ENCODE measurements around the gene KRT80. TPM values are rescaled to one million over a fixed set of nuclear protein-coding genes. Genes with fewer than 3 reads are reported as not detected.

Gene KRT80
- total RNA-seq, 4 donors from 2014 or later, result 0.34 to 1.6 TPM; not detected in 2

DNA sequence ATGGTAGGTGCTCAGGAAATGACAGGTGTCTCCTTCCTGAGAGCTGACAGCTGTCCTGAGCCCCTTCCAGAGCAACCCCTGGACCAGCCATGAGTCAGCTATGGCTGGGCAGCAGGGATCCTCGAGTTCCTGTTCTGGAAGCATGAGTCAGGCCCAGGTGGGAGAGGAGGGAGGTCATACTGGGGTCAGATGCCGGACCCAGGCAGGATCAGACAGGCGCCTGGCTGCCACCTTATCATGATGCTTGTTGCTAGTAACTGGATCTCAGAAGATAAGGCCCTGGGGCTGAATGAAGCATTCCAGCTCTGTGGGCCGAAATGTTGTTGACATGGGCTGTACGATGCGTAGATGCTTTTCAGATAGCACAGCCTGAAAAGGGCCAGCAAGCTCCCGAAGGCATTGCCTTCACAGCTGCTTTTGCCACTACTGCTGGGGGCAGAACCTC is 23.8 kb upstream of the KRT80 start:
- WGBS, 2 donors, result 47 to 73% methylated on average over 3 to 4 of the region's 7 CpGs
- peak overlapping the region; percentile 91 to 95 (median 91) for H3K27ac ChIP-seq
- intact Hi-C loops (cut with DNase I), result no loop called here

DNA sequence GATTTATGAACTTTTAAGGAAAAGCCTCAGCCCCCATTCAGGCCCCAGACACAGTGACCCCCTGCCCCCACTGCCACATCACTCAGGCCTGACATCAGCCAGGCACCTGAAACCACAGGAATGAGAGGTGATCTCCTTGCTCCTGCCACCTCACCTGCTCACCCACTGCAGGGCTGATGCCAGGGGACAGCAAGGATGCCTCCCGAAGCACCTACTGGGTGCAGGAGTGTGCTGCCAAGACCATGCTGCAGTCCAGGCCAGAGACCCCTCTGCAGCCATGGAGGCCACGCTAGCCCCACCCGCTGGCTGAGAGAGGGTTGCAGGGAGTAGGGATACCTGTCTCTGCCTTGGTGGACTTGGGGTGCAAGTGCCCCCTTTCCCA is 22.6 kb upstream of the KRT80 start:
- WGBS, 2 donors, result 40 to 60% methylated on average over 1 of the region's 3 CpGs
- Histone ChIP-seq H3K27me3 (no peaks in the 10 kb centered on the region), H3K4me1 (peaks cover 37 to 66% of the 10 kb centered on the region in 2 donors), H3K9me3 (no peaks in the 10 kb centered on the region), H3K36me3 (no peaks in the 10 kb centered on the region), H3K27ac (peak overlapping the region; percentile 91 to 95 (median 91)), H3K4me3 (replicated peaks in 1 of 3) (no peak overlapping the region)
- intact Hi-C loops (cut with DNase I), result no loop called here
- DNase-seq, result peak; percentile 10 to 13
- TF ChIP-seq, protein P1, sequence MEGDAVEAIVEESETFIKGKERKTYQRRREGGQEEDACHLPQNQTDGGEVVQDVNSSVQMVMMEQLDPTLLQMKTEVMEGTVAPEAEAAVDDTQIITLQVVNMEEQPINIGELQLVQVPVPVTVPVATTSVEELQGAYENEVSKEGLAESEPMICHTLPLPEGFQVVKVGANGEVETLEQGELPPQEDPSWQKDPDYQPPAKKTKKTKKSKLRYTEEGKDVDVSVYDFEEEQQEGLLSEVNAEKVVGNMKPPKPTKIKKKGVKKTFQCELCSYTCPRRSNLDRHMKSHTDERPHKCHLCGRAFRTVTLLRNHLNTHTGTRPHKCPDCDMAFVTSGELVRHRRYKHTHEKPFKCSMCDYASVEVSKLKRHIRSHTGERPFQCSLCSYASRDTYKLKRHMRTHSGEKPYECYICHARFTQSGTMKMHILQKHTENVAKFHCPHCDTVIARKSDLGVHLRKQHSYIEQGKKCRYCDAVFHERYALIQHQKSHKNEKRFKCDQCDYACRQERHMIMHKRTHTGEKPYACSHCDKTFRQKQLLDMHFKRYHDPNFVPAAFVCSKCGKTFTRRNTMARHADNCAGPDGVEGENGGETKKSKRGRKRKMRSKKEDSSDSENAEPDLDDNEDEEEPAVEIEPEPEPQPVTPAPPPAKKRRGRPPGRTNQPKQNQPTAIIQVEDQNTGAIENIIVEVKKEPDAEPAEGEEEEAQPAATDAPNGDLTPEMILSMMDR (IDR thresholded peaks at IDR 0.05), result no peak

More for the DNA sequence above, 23.8 kb upstream of the KRT80 start:
- peaks cover 39 to 74% of the 10 kb centered on the region in 2 donors for H3K4me1 ChIP-seq
- no peak overlapping the region for H3K4me3 ChIP-seq (replicated peaks in 1 of 3)
- peak; percentile 57 to 63 for DNase-seq
- H3K9me3 ChIP-seq, result no peaks in the 10 kb centered on the region
- no peaks in the 10 kb centered on the region for H3K36me3 ChIP-seq
- no peaks in the 10 kb centered on the region for H3K27me3 ChIP-seq
- TF ChIP-seq, protein P1 (IDR thresholded peaks at IDR 0.05), result no peak
- TF ChIP-seq POLR2A (IDR thresholded peaks at IDR 0.05), result no peak

- peak; percentile 85 to 90 for DNase-seq
- H3K4me3 ChIP-seq (replicated peaks in 1 of 3), result no peak overlapping the region
- no peaks in the 10 kb centered on the region for H3K36me3 ChIP-seq
- H3K4me1 ChIP-seq, result peaks cover 35 to 60% of the 10 kb centered on the region in 2 donors
- peak overlapping the region; percentile 53 to 91 (median 91) for H3K27ac ChIP-seq
- TF ChIP-seq POLR2A (IDR thresholded peaks at IDR 0.05), result no peak
- TF ChIP-seq, protein P1 (IDR thresholded peaks at IDR 0.05), result peak; percentile 92 to 100 (median 99)
- no peaks in the 10 kb centered on the region for H3K9me3 ChIP-seq
- 24 to 33% methylated on average over 7 to 13 of the region's 13 CpGs for WGBS, 2 donors
- intact Hi-C loops (cut with DNase I), result no loop called here
- H3K27me3 ChIP-seq, result no peaks in the 10 kb centered on the region
Measured at GRCh38 chr12:52213564-52214420, 22.0 kb upstream of the KRT80 start.

DNA sequence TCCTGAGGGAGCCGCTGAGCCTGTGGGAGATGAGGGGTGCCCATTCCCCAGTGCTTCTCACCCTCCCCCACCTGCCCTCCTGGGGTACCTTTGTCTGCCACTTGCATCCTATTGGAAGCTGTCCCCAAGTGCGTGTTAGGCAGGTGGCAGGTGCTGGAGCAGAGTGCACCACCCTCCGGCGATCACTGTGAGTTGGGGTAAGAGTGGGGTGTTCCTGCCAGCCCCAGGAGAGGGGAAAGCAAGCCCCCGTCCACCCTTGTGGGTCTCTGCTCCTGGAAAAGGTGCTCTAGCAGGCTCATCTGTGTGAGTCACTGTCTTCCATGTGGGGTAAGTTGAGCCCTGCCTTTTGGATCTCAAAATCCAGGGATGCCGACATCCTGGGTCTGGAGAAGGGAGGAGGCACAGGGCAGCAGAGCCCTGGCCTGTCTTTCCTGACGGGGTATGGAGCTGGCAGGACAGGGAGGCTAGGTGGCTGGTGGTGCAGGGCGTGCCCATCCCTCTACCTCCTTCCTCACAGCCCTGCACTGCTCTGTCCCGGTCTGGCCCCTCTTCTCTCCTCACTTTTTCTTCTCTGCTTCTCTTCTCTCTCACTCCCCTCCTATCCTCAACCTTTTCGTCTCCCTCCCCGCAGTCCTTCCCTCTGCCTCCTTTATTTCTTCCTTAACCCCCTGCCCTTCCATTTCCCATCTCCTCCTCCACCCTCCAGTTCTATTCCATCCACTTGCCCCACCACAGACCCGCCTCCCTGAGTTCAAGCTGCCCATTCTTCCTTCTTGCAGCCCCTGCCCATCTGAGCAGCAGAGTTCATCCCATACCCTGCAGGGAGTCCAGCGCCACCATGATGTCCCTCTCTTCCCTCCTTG is 21.1 kb upstream of the KRT80 start:
- Histone ChIP-seq H3K9me3 (no peaks in the 10 kb centered on the region), H3K27ac (peak overlapping the region; percentile 53 to 91 (median 91)), H3K4me3 (replicated peaks in 1 of 3) (no peak overlapping the region), H3K4me1 (peaks cover 31 to 56% of the 10 kb centered on the region in 2 donors), H3K27me3 (no peaks in the 10 kb centered on the region), H3K36me3 (no peaks in the 10 kb centered on the region)
- DNase-seq, result peak; percentile 1
- 79 to 82% methylated on average over 11 to 12 of the region's 13 CpGs for WGBS, 2 donors
- TF ChIP-seq, protein P1 (IDR thresholded peaks at IDR 0.05), result no peak
- TF ChIP-seq POLR2A (IDR thresholded peaks at IDR 0.05), result no peak
- intact Hi-C loops (cut with DNase I), result no loop called here
